ENCODE results near the gene FOXM1.

Gene FOXM1

GRCh38 chr12:2834581-2835491, 42.1 kb downstream of the FOXM1 start, which contains the start of gene NRIP2:
Gene NRIP2, minus strand, starts transcription at chr12:2835035. Its CDS starts 52 bp downstream, at chr12:2834983.
- H3K9ac ChIP-seq, result no peak within 1 kb of the TSS
- H3K27ac ChIP-seq, result no peak within 1 kb of the TSS
- TF ChIP-seq CTCF (IDR thresholded peaks at IDR 0.05), result no peak
- no peak within 1 kb of the TSS for H3K4me2 ChIP-seq (ENCODE audit: low read length)
- no peaks in the 10 kb centered on the region for H3K36me3 ChIP-seq (ENCODE audit: control insufficient read depth, insufficient read depth, low read length)
- H3K9me3 ChIP-seq (ENCODE audit: control insufficient read depth, low read length), result no peaks in the 10 kb centered on the region
- no peaks in the 10 kb centered on the region for H3K27me3 ChIP-seq (ENCODE audit: control insufficient read depth, insufficient read depth, low read length)
- H3K4me1 ChIP-seq, result no peaks in the 10 kb centered on the region
- no peak within 1 kb of the TSS for H3K4me3 ChIP-seq (ENCODE audit: low read depth, low read length)
- H3K79me2 ChIP-seq, result no peaks in the 10 kb centered on the region
- H2AFZ ChIP-seq, result no peak within 1 kb of the TSS

GRCh38 chr12:2833810-2834209, 43.2 kb downstream of the FOXM1 start:
- Histone ChIP-seq H3K4me2 (ENCODE audit: low read length) (no peak overlapping the region), H3K9ac (no peak overlapping the region), H3K4me1 (no peaks in the 10 kb centered on the region), H3K36me3 (ENCODE audit: control insufficient read depth, insufficient read depth, low read length) (no peaks in the 10 kb centered on the region), H3K79me2 (no peaks in the 10 kb centered on the region), H3K9me3 (ENCODE audit: control insufficient read depth, low read length) (no peaks in the 10 kb centered on the region), H3K27ac (no peak overlapping the region), H3K27me3 (ENCODE audit: control insufficient read depth, insufficient read depth, low read length) (no peaks in the 10 kb centered on the region), H2AFZ (no peak overlapping the region), H3K4me3 (ENCODE audit: low read depth, low read length) (no peak overlapping the region)
- TF ChIP-seq CTCF (IDR thresholded peaks at IDR 0.05), result no peak

GRCh38 chr12:2833327-2833726, 43.6 kb downstream of the FOXM1 start:
- no peaks in the 10 kb centered on the region for H3K36me3 ChIP-seq (ENCODE audit: control insufficient read depth, insufficient read depth, low read length)
- no peaks in the 10 kb centered on the region for H3K4me1 ChIP-seq
- no peak overlapping the region for H3K4me2 ChIP-seq (ENCODE audit: low read length)
- H3K79me2 ChIP-seq, result no peaks in the 10 kb centered on the region
- no peak overlapping the region for H3K9ac ChIP-seq
- TF ChIP-seq CTCF (IDR thresholded peaks at IDR 0.05), result no peak
- H3K4me3 ChIP-seq (ENCODE audit: low read depth, low read length), result no peak overlapping the region
- H3K27me3 ChIP-seq (ENCODE audit: control insufficient read depth, insufficient read depth, low read length), result no peaks in the 10 kb centered on the region
- no peak overlapping the region for H2AFZ ChIP-seq
- H3K9me3 ChIP-seq (ENCODE audit: control insufficient read depth, low read length), result no peaks in the 10 kb centered on the region
- H3K27ac ChIP-seq, result no peak overlapping the region

- H3K4me2 ChIP-seq (ENCODE audit: low read length), result no peak overlapping the region
- H3K9ac ChIP-seq, result no peak overlapping the region
- no peaks in the 10 kb centered on the region for H3K9me3 ChIP-seq (ENCODE audit: control insufficient read depth, low read length)
- no peak overlapping the region for H3K4me3 ChIP-seq (ENCODE audit: low read depth, low read length)
- no peak for TF ChIP-seq CTCF (IDR thresholded peaks at IDR 0.05)
- H3K4me1 ChIP-seq, result no peaks in the 10 kb centered on the region
- H3K27ac ChIP-seq, result no peak overlapping the region
- no peaks in the 10 kb centered on the region for H3K27me3 ChIP-seq (ENCODE audit: control insufficient read depth, insufficient read depth, low read length)
- no peak overlapping the region for H2AFZ ChIP-seq
- no peaks in the 10 kb centered on the region for H3K36me3 ChIP-seq (ENCODE audit: control insufficient read depth, insufficient read depth, low read length)
- no peaks in the 10 kb centered on the region for H3K79me2 ChIP-seq
These were observed 44.3 kb downstream of the FOXM1 start for GRCh38 chr12:2832550-2833127.

Data from parathyroid adenoma (tissue), 2 donors.